Measurements from ENCODE around the gene INTS2.

DNA sequence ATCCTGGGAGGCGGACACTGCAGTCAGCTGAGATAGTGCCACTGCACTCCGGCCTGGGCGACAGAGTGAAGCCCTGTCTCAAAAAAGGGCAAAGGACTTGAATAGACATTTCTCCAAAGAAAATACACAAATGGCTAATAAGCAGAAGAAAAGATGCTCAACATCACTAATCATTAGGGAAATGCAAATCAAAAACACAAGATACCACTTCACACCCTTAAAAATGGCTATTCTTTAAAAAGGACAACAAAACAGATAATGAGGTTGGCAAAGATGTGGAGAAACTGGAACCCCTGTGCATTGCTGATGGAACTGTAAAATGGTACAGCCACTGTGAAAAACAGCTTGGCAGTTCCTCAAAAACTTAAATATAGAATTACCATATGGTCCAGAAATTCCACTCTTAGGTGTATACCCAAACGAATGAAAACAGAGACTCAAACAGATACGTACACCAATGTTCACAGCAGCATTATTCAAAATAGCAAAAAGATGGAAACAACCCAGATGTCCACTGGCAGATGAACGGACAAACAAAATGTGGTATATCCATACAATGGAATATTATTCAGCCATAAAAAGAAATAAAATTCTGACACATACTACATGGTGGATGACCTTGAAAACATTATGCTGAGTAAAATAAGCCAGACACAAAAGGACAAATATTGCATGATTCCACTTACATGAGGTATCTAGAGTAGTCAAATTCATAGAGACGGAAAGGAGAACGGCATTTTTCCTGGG, 100.0 kb downstream of the INTS2 start:
- TF ChIP-seq, protein P1, sequence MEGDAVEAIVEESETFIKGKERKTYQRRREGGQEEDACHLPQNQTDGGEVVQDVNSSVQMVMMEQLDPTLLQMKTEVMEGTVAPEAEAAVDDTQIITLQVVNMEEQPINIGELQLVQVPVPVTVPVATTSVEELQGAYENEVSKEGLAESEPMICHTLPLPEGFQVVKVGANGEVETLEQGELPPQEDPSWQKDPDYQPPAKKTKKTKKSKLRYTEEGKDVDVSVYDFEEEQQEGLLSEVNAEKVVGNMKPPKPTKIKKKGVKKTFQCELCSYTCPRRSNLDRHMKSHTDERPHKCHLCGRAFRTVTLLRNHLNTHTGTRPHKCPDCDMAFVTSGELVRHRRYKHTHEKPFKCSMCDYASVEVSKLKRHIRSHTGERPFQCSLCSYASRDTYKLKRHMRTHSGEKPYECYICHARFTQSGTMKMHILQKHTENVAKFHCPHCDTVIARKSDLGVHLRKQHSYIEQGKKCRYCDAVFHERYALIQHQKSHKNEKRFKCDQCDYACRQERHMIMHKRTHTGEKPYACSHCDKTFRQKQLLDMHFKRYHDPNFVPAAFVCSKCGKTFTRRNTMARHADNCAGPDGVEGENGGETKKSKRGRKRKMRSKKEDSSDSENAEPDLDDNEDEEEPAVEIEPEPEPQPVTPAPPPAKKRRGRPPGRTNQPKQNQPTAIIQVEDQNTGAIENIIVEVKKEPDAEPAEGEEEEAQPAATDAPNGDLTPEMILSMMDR (IDR thresholded peaks at IDR 0.05; ENCODE audit: insufficient read depth, low read length, poor library complexity, severe bottlenecking) = no peak
- no peak for TF ChIP-seq EZH2phosphoT487 (conservative IDR thresholded peaks at IDR 0.05; ENCODE audit: low read length)
